Smooth muscle cell (in vitro differentiated cells): ENCODE results near the gene FAM216A. TPM values are rescaled to one million over a fixed set of nuclear protein-coding genes. Genes with fewer than 3 reads are reported as not detected.
"Not testable (repeated sequence)": the region's sequence is repeated elsewhere in the genome, so short reads cannot be mapped to it uniquely, and the experiment has no call there.

Source experiments
- DNase-seq: peaks from one replicate; lab custom pipeline; 2025; ENCODE audit not compliant: unreplicated experiment; lab: John Stamatoyannopoulos, UW
- H2AFZ ChIP-seq: fragments of 200-600 bp; sonication (generic); 2 replicates; pipeline ENCODE4 v1.6.0; 2016; ENCODE audit warnings: antibody characterized with exemption, low read depth, mild to moderate bottlenecking
- H3F3A ChIP-seq: fragments of 200-600 bp; sonication (generic); 2 replicates; pipeline ENCODE4 v1.6.0; 2017; ENCODE audit warnings: antibody characterized with exemption, low read depth
- H3K27ac ChIP-seq: fragments of 200-600 bp; sonication (generic); 2 replicates; pipeline ENCODE4 v1.5.1; 2016; ENCODE audit warnings: low read depth, mild to moderate bottlenecking
- H3K27me3 ChIP-seq: fragments of 200-600 bp; sonication (generic); 2 replicates; pipeline ENCODE4 v1.6.1; 2016; ENCODE audit warnings: low read depth, mild to moderate bottlenecking
- H3K36me3 ChIP-seq: fragments of 200-600 bp; sonication (generic); 2 replicates; pipeline ENCODE4 v1.5.1; 2016; ENCODE audit warnings: low read depth
- H3K4me1 ChIP-seq: fragments of 200-600 bp; sonication (generic); 2 replicates; pipeline ENCODE4 v1.5.1; 2016; ENCODE audit warnings: low read depth
- H3K4me2 ChIP-seq: fragments of 200-600 bp; sonication (generic); 2 replicates; pipeline ENCODE4 v1.6.0; 2016; ENCODE audit warnings: mild to moderate bottlenecking
- H3K4me3 ChIP-seq: fragments of 200-600 bp; sonication (generic); 2 replicates; pipeline ENCODE4 v1.5.1; 2016; ENCODE audit warnings: mild to moderate bottlenecking
- H3K79me2 ChIP-seq: fragments of 200-600 bp; sonication (generic); 2 replicates; pipeline ENCODE4 v1.6.0; 2016; ENCODE audit warnings: low read depth, mild to moderate bottlenecking
- H3K9ac ChIP-seq: fragments of 200-600 bp; sonication (generic); 2 replicates; pipeline ENCODE4 v1.6.0; 2016; ENCODE audit warnings: low read depth
- H3K9me3 ChIP-seq: fragments of 200-600 bp; sonication (generic); replicated peaks from 2 replicates; pipeline ENCODE4 v1.5.1; 2016; ENCODE audit warnings: low read depth
- H4K20me1 ChIP-seq: fragments of 200-600 bp; sonication (generic); 2 replicates; pipeline ENCODE4 v1.6.0; 2016; ENCODE audit warnings: low read depth
- WGBS: methylation state at CpG from one replicate; pipeline ENCODE4 v1.1.7; 2016; ENCODE audit warnings: low lambda C conversion rate; 5-methylcytosine and 5-hydroxymethylcytosine counted together
- polyA plus RNA-seq: library from polyadenylated mRNA; unstranded; fragments of >200 nt; fragmentation: Nextera tagmentation; extraction: Ambion mirVana; gene quantifications from 2 replicates; pipeline ENCODE4 v1.2.1, GENCODE V29; 2016
- total RNA-seq: library from RNA; depleted of rRNA; stranded (reverse); fragments of >200 nt; gene quantifications from 2 replicates; pipeline ENCODE4 v1.2.3, GENCODE V29; 2014
- TF ChIP-seq, protein P1 (sequence below): fragments of 200-600 bp; sonication (generic); IDR thresholded peaks from 2 replicates; pipeline ENCODE4 v1.5.1; 2017; ENCODE audit warnings: borderline replicate concordance, mild to moderate bottlenecking, antibody characterized with exemption; ENCODE audit not compliant: insufficient read depth, poor library complexity, severe bottlenecking

FAM216A gene
- total and polyA plus RNA-seq, 2 experiments from 2014 or later: 11.3 to 13.3 TPM

DNA sequence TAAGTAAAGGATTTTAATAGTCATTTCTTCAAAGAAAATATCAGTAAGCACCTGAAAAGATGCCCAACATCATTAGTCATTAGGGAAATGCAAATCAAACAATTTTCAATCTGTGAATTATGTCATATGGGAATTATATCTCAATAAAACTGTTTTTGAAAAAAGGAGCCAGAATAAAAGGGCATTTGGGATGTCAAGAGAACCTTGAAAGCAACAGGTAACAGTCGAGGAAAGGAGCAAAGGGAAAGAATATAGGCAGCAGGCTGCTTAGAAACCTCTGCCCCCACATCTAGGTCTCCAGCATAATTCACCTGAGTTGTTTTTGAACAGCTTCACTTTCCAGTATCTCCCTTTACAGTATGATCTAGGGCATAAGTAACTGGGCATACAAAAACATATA, 45.7 kb downstream of the FAM216A start:
- Histone ChIP-seq H3K36me3 (no peaks in the 10 kb centered on the region), H3K27ac (no peak overlapping the region), H3K79me2 (no peaks in the 10 kb centered on the region), H3K4me2 (no peak overlapping the region), H3K4me3 (no peak overlapping the region), H3K9ac (no peak overlapping the region), H3K27me3 (peaks cover 14% of the 10 kb centered on the region), H3K4me1 (no peaks in the 10 kb centered on the region), H4K20me1 (no peaks in the 10 kb centered on the region), H3K9me3 (no peaks in the 10 kb centered on the region), H3F3A (no peaks in the 10 kb centered on the region), H2AFZ (no peak overlapping the region)
- DNase-seq: no peak
- 67% methylated on average over 1 of the region's 1 CpG for WGBS
- TF ChIP-seq, protein P1, sequence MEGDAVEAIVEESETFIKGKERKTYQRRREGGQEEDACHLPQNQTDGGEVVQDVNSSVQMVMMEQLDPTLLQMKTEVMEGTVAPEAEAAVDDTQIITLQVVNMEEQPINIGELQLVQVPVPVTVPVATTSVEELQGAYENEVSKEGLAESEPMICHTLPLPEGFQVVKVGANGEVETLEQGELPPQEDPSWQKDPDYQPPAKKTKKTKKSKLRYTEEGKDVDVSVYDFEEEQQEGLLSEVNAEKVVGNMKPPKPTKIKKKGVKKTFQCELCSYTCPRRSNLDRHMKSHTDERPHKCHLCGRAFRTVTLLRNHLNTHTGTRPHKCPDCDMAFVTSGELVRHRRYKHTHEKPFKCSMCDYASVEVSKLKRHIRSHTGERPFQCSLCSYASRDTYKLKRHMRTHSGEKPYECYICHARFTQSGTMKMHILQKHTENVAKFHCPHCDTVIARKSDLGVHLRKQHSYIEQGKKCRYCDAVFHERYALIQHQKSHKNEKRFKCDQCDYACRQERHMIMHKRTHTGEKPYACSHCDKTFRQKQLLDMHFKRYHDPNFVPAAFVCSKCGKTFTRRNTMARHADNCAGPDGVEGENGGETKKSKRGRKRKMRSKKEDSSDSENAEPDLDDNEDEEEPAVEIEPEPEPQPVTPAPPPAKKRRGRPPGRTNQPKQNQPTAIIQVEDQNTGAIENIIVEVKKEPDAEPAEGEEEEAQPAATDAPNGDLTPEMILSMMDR: no peak

DNA sequence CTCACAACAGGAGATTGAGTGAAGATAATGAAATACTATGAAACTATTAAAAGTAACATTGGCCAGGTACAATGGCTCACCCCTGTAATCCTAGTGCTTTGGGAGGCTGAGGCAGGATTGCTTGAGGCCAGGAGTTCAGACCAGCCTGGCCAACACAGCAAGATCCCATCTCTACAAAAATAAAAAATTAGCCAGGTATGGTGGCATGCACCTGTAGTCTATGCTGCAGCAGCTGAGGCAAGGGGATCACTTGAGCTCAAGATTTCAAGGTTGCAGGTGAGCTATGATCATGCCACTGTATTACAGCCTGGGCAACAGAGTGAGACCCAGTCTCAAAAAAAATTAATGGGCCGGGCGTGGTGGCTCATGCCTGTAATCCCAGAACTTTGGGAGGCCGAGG, 48.4 kb downstream of the FAM216A start:
- H3K27me3 ChIP-seq: peaks cover 11% of the 10 kb centered on the region
- no peak overlapping the region for H2AFZ ChIP-seq
- H3K9me3 ChIP-seq: no peaks in the 10 kb centered on the region
- H3K36me3 ChIP-seq: no peaks in the 10 kb centered on the region
- WGBS: 85% methylated on average over 3 of the region's 3 CpGs
- H4K20me1 ChIP-seq: no peaks in the 10 kb centered on the region
- no peak for DNase-seq
- no peak overlapping the region for H3K4me3 ChIP-seq
- H3F3A ChIP-seq: no peaks in the 10 kb centered on the region
- H3K4me1 ChIP-seq: no peaks in the 10 kb centered on the region
- no peak overlapping the region for H3K4me2 ChIP-seq
- no peak overlapping the region for H3K27ac ChIP-seq
- H3K9ac ChIP-seq: no peak overlapping the region
- TF ChIP-seq, protein P1: no peak
- no peaks in the 10 kb centered on the region for H3K79me2 ChIP-seq

DNA sequence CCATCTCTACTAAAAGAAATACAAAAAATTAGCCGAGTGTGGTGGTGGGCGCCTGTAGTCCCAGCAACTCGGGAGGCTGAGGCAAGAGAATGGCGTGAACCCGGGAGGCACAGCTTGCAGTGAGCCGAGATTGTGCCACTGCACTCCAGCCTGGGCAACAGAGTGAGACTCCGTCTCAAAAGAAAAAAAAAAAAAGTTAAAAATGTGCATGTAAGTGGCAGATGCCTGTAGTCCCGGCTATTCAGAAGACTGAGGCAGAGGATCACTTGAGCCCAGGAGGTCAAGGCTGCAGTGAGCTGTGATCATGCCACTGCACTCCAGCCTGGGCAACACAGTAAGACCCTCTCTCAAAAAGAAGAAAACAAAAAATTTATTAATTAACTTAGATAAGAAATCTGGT, 49.4 kb downstream of the FAM216A start:
- not testable (repeated sequence) for H3K27ac ChIP-seq, H3K36me3 ChIP-seq, DNase-seq, H3K4me3 ChIP-seq, H4K20me1 ChIP-seq, H2AFZ ChIP-seq, H3K4me2 ChIP-seq, H3K4me1 ChIP-seq, H3K79me2 ChIP-seq, H3K9me3 ChIP-seq, H3F3A ChIP-seq, H3K9ac ChIP-seq
- H3K27me3 ChIP-seq: peaks cover 11% of the 10 kb centered on the region
- WGBS: 93% methylated on average over 8 of the region's 8 CpGs

DNA sequence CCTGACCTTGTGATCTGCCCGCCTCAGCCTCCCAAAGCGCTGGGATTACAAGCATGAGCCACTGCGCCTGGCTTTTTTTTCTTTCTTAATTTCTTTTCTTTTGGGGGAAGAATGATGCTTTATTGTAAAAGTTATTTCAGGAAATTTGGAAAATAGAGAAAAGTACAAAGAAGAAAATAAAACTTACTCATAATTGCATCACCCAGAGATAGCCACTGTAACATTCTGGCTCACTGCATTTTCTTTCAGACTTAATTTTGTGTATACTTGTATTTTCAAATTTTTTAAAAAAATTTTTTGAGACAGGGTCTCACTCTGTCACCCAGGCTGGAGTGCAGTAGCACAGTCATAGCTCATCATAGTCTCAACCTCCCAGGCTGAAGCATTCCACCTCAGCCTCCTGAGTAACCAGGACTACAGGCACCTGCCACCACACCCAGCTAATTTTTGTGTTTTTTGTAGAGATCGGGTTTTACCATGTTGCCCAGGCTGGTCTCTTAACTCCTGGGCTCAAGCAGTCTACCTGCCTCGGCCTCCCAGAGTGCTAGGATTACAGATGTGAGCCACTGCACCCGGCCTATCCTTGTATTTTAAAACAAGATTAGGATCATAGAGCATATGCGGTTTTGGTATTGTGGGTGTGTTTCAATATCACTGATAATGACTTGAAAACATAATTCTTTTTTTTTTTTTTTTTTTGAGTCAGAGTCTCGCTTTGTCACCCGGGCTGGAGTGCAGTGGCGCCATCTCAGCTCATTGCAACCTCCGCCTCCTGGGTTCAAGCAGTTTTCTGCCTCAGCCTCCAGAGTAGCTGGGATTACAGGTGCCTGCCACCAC, 52.4 kb downstream of the FAM216A start:
- H3K4me2 ChIP-seq, H3K4me3 ChIP-seq, H3K9me3 ChIP-seq, H3K79me2 ChIP-seq, H3K27me3 ChIP-seq, H3K9ac ChIP-seq, H3K27ac ChIP-seq, H3K4me1 ChIP-seq, H2AFZ ChIP-seq, H3K36me3 ChIP-seq, H3F3A ChIP-seq, DNase-seq, H4K20me1 ChIP-seq: not testable (repeated sequence)
- 93% methylated on average over 11 of the region's 11 CpGs for WGBS
